HFFc6 (cell line): ENCODE data around the gene FHOD3. TPM values are rescaled to one million over a fixed set of nuclear protein-coding genes. Genes with fewer than 3 reads are reported as not detected.

Source experiments
- DNase-seq: peaks from one replicate; pipeline ENCODE4 v3.0.0-alpha.2; 2018
- H3K27ac Mint-ChIP-seq: 2 replicates; pipeline ENCODE4 v1.8.0; 2020; ENCODE audit warnings: mild to moderate bottlenecking, mixed read lengths
- H3K27me3 Mint-ChIP-seq: 2 replicates; pipeline ENCODE4 v1.8.0; 2021; ENCODE audit warnings: mild to moderate bottlenecking, moderate library complexity, mixed read lengths; ENCODE audit not compliant: insufficient read depth
- H3K36me3 Mint-ChIP-seq: 2 replicates; pipeline ENCODE4 v1.8.0; 2021; ENCODE audit warnings: low read depth, mixed read lengths
- H3K4me1 Mint-ChIP-seq: 2 replicates; pipeline ENCODE4 v1.8.0; 2020; ENCODE audit warnings: low read depth, mixed read lengths
- H3K4me3 Mint-ChIP-seq: 2 replicates; pipeline ENCODE4 v1.8.0; 2020; ENCODE audit warnings: mild to moderate bottlenecking, moderate library complexity, mixed read lengths
- H3K9me3 Mint-ChIP-seq: 2 replicates; pipeline ENCODE4 v1.8.0; 2020; ENCODE audit warnings: mild to moderate bottlenecking, mixed read lengths
- total RNA-seq, 6 experiments: library from RNA; stranded (reverse); fragmentation: NEBNext Ultra II Directional; extraction: Animal tissue kit (Norgen Biotek cat#: 25700); gene quantifications; 2 replicates in 1 of 6; 3 replicates in 5 of 6; pipeline ENCODE4 v1.2.3, GENCODE V29; 2021
- TF ChIP-seq, protein P1 (sequence below): fragments of 200-600 bp; sonication (generic); IDR thresholded peaks from 2 replicates; pipeline ENCODE4 v1.5.0; 2021; ENCODE audit warnings: antibody characterized with exemption, mild to moderate bottlenecking

Gene FHOD3
- total RNA-seq, 6 experiments from 2014 or later: 32.8 to 67.6 (median 61.4) TPM

DNA sequence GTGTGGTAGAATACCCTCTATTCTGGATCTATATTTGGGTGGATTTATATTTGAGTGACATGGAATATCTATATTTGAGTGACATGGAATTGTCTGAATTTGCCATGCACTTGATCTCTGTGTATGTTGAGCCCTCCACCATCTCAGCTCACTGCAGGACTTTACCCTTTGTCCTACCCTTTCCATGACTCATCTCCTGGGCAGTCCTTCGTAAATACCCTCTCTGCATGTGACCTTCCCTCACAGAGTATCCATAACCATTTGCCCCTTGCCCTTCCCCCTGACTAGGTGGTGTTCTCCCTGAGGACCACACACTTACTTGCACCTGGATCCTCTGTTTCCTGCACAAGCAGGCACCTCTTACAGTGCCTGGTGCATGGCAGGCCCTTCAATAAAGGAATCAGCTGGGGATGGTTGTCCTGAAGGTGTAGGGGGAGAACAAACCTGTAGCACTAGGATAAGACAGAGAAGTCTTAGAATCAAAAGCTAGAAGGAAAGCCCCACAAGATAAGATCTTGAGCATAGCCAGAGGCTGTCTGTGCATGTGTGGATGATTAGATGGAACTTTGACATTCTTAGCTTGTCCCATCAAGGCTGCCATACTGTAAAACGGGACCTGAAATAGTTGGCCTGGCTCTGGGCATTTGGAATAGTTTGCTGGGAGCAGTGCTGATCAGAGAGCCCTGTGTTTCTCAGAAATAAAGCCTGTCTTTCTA is 230.4 kb downstream of the FHOD3 start:
- no peaks in the 10 kb centered on the region for H3K9me3 Mint-ChIP-seq
- H3K27ac Mint-ChIP-seq: no peak overlapping the region
- DNase-seq: no peak
- H3K27me3 Mint-ChIP-seq: no peaks in the 10 kb centered on the region
- H3K4me1 Mint-ChIP-seq: peaks cover 46% of the 10 kb centered on the region
- no peak overlapping the region for H3K4me3 Mint-ChIP-seq
- TF ChIP-seq, protein P1, sequence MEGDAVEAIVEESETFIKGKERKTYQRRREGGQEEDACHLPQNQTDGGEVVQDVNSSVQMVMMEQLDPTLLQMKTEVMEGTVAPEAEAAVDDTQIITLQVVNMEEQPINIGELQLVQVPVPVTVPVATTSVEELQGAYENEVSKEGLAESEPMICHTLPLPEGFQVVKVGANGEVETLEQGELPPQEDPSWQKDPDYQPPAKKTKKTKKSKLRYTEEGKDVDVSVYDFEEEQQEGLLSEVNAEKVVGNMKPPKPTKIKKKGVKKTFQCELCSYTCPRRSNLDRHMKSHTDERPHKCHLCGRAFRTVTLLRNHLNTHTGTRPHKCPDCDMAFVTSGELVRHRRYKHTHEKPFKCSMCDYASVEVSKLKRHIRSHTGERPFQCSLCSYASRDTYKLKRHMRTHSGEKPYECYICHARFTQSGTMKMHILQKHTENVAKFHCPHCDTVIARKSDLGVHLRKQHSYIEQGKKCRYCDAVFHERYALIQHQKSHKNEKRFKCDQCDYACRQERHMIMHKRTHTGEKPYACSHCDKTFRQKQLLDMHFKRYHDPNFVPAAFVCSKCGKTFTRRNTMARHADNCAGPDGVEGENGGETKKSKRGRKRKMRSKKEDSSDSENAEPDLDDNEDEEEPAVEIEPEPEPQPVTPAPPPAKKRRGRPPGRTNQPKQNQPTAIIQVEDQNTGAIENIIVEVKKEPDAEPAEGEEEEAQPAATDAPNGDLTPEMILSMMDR: no peak
- H3K36me3 Mint-ChIP-seq: peaks cover 34% of the 10 kb centered on the region

DNA sequence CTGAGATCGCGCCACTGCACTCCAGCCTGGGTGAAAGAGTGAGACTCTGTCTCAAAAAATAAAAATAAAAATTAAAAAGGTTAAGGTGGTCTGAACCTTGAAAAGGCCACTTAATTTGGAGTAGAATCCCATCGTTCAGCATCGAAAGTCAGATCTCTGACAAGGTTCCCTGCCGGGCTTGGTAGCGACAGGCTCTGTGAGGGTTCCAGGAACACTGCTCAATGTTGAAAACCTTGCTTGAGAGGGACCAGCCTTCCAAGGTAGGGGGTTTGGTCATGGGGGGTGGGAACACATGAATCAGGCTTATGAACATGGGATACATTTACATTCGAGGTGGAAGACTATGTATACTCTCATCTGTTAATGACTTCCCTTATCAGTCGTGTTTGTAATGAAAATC is 232.2 kb downstream of the FHOD3 start:
- TF ChIP-seq, protein P1: no peak
- peaks cover 57% of the 10 kb centered on the region for H3K4me1 Mint-ChIP-seq
- peaks cover 2% of the 10 kb centered on the region; the same call in 1 of the 2 replicates for H3K27me3 Mint-ChIP-seq
- H3K4me3 Mint-ChIP-seq: no peak overlapping the region
- peaks cover 33% of the 10 kb centered on the region for H3K36me3 Mint-ChIP-seq
- no peaks in the 10 kb centered on the region for H3K9me3 Mint-ChIP-seq
- DNase-seq: no peak
- H3K27ac Mint-ChIP-seq: no peak overlapping the region

DNA sequence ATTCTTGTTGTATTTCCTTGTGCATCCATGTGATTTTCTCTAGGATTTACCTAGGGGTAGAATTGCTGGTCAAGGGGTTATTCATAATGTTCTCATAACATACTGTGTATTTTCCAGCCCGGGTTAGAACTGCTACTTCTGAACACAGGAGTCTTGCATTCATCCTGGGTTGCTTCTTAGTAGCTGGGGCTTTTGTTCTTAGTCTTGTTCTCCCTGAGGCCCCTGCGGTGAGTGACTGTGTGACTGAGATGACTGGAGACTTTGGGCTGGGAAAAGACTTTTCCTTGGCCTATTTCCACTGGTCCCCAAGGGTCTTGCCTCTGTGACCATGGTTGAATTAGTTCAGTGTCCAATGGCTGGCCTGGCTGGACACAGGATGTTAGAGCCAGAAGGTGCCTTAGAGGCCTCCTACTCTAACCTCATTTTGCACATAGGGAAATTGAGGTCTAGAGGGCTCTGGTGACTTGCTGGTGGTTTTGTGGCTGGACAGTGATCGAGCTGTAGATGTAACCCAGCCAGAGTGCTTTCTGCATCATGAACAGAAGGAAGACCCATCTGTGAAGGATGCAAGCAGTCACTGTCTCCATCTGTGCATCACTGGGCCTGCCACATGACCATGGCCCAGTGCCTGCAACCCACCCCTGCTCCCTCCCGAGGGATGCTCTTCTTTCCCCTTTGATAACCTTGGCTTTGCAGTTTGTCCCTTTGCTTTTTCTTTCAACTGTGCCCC is 233.3 kb downstream of the FHOD3 start:
- Mint-ChIP-seq H3K27ac (no peak overlapping the region), H3K9me3 (no peaks in the 10 kb centered on the region), H3K27me3 (peaks cover 2% of the 10 kb centered on the region; the same call in 1 of the 2 replicates), H3K4me1 (peaks cover 50% of the 10 kb centered on the region), H3K4me3 (no peak overlapping the region), H3K36me3 (peaks cover 24% of the 10 kb centered on the region)
- TF ChIP-seq, protein P1: no peak
- no peak for DNase-seq

DNA sequence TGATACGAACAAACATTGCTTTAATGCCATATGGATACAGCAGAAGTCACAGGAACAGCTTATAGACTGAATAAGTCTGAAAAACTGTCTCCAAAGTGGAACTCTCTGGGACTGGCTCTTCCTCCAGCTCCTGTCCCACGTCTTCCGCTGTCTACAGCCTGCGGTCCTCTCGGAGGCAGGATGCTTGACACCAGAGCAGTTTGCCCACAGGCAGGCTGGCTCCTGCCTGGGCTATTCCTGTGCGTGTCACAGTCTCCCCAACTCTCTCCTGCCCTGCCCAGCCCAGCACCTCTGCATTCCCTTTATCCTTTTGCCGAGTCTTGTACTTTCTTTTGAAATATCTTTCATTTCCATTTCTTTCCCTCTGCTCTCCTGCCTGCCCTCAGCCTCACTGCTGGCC is 234.1 kb downstream of the FHOD3 start:
- Mint-ChIP-seq H3K9me3 (no peaks in the 10 kb centered on the region), H3K4me1 (peaks cover 43% of the 10 kb centered on the region), H3K27me3 (peaks cover 2% of the 10 kb centered on the region; the same call in 1 of the 2 replicates), H3K27ac (no peak overlapping the region), H3K4me3 (no peak overlapping the region), H3K36me3 (peaks cover 20% of the 10 kb centered on the region)
- DNase-seq: no peak
- TF ChIP-seq, protein P1: no peak

DNA sequence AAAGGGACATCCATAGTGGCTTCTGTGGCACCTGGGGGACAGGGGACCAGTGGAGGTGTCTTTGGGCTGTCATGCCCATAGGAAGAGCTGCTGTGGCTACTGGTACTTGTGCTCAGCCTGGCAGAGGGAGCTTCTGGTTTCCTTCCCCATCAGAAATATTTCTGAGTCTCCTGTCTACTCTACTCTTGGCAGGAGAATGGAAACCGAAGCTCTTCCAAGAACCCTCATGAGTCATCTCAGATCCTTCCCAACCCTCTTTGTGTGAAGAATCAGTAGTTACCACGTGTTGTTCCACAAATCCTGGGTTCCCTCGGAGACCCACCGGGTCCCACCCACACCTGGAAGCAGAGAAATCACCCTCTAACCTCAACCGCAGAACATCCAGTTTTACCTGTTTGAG is 234.9 kb downstream of the FHOD3 start:
- peaks cover 35% of the 10 kb centered on the region for H3K4me1 Mint-ChIP-seq
- TF ChIP-seq, protein P1: no peak
- H3K4me3 Mint-ChIP-seq: no peak overlapping the region
- DNase-seq: peak; percentile 51
- peaks cover 20% of the 10 kb centered on the region for H3K36me3 Mint-ChIP-seq
- peak overlapping the region; percentile 66 for H3K27ac Mint-ChIP-seq
- H3K9me3 Mint-ChIP-seq: no peaks in the 10 kb centered on the region
- peaks cover 2% of the 10 kb centered on the region; the same call in 1 of the 2 replicates for H3K27me3 Mint-ChIP-seq
